Right lobe of liver (tissue), 4 donors: ENCODE measurements around the gene ZCCHC10.

Experiments
- POLR2A ChIP-seq: fragments of 450-650 bp; IDR thresholded peaks from one replicate; pipeline ENCODE4 v1.6.1; 2017; ENCODE audit warnings: antibody characterized with exemption, mild to moderate bottlenecking
- TF ChIP-seq, protein P1 (sequence below), 4 donors: fragments of 200-600 bp in 3 of 4; fragments of 450-650 bp in 1 of 4; IDR thresholded peaks; one replicate each; pipeline versions ENCODE4 v1.5.1 to v1.8.0; 2016 to 2022; ENCODE audit warnings: antibody characterized with exemption in 4 of 4, mild to moderate bottlenecking in 2 of 4
- donor health status: DM: no; HTN: no; CAD: no.
- donor health status: DM: no; HTN: no; CAD: no.
- donor health status: DM: no; HTN: yes; CAD: no.

DNA sequence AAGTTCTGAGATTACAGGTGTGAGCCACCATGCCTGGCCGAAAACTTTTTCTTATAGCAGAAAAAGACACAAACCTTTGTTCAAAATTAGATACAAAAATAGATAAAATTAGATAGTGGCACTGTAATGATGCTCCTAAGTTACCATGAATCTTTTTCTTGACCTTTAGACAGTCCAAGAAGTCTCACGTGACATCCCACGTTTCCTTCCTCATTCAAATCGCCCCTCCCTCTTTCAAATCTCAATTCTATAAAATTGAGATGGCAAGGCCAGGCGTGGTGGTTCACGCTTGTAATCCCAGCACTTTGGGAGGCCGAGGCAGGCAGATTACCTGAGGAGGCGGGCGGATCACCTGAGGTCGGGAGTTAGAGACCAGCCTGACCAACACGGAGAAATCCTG, 7.7 kb upstream of the ZCCHC10 start:
- TF ChIP-seq, protein P1, sequence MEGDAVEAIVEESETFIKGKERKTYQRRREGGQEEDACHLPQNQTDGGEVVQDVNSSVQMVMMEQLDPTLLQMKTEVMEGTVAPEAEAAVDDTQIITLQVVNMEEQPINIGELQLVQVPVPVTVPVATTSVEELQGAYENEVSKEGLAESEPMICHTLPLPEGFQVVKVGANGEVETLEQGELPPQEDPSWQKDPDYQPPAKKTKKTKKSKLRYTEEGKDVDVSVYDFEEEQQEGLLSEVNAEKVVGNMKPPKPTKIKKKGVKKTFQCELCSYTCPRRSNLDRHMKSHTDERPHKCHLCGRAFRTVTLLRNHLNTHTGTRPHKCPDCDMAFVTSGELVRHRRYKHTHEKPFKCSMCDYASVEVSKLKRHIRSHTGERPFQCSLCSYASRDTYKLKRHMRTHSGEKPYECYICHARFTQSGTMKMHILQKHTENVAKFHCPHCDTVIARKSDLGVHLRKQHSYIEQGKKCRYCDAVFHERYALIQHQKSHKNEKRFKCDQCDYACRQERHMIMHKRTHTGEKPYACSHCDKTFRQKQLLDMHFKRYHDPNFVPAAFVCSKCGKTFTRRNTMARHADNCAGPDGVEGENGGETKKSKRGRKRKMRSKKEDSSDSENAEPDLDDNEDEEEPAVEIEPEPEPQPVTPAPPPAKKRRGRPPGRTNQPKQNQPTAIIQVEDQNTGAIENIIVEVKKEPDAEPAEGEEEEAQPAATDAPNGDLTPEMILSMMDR (IDR thresholded peaks at IDR 0.05): no peak
- no peak for TF ChIP-seq POLR2A
